HCT116 (cell line): Measurements from ENCODE around the gene STAG1.

Experiments used
- EGR1 ChIP-seq: IDR thresholded peaks from 2 replicates; pipeline ENCODE4 v1.6.1; 2012; ENCODE audit warnings: low read depth
- ELF1 ChIP-seq: IDR thresholded peaks from 2 replicates; pipeline ENCODE4 v1.6.1; 2012; ENCODE audit warnings: low read depth, borderline replicate concordance
- EZH2 ChIP-seq: fragments of 200-600 bp; sonication (generic); IDR thresholded peaks from 2 replicates; pipeline ENCODE4 v1.6.1; 2017; ENCODE audit warnings: antibody characterized with exemption, mixed run types
- EZH2phosphoT487 ChIP-seq: fragments of 200-600 bp; IDR thresholded peaks from 2 replicates; pipeline ENCODE4 v1.6.1; 2018; ENCODE audit warnings: antibody characterized with exemption, borderline replicate concordance
- POLR2A ChIP-seq: IDR thresholded peaks from 2 replicates; pipeline ENCODE4 v1.7.0; 2011; ENCODE audit warnings: borderline replicate concordance; ENCODE audit not compliant: insufficient read depth, insufficient read length; ENCODE audit errors: extremely low read depth
- POLR2AphosphoS5 ChIP-seq: IDR thresholded peaks from 2 replicates; pipeline ENCODE4 v1.6.1; 2011; ENCODE audit warnings: mild to moderate bottlenecking, low read depth, low read length, moderate library complexity
- RAD21 ChIP-seq: IDR thresholded peaks from 2 replicates; pipeline ENCODE4 v1.6.1; 2012; ENCODE audit warnings: low read depth, mild to moderate bottlenecking
- REST ChIP-seq: IDR thresholded peaks from 2 replicates; pipeline ENCODE4 v1.6.1; 2012; ENCODE audit warnings: low read depth
- SIN3A ChIP-seq: IDR thresholded peaks from 2 replicates; pipeline ENCODE4 v1.6.1; 2012; ENCODE audit warnings: low read depth
- SRF ChIP-seq: IDR thresholded peaks from 2 replicates; pipeline ENCODE4 v1.6.1; 2012; ENCODE audit warnings: low read depth
- YY1 ChIP-seq: IDR thresholded peaks from 2 replicates; pipeline ENCODE4 v1.6.1; 2011; ENCODE audit warnings: low read length, low read depth, moderate library complexity, mild to moderate bottlenecking; ENCODE audit not compliant: insufficient replicate concordance; ENCODE audit errors: extremely low read depth
- ZNF274 ChIP-seq: fragments of 200-500 bp; sonication (Bioruptor generic); IDR thresholded peaks from 2 replicates; pipeline ENCODE4 v1.6.1; 2014; ENCODE audit warnings: mild to moderate bottlenecking, low read depth, low read length, inconsistent platforms
- TF ChIP-seq, protein P1 (sequence below), 3 experiments: fragments of 200-600 bp in 1 of 3; sonication (generic) in 1 of 3; IDR thresholded peaks in 2 of 3; conservative IDR thresholded peaks in 1 of 3; 2 replicates each; pipeline ENCODE4 v1.5.1; 2012 to 2017; ENCODE audit warnings: low read depth in 2 of 3, low read length in 2 of 3, antibody characterized with exemption in 1 of 3, borderline replicate concordance in 1 of 3, control low read depth in 1 of 3, mild to moderate bottlenecking in 1 of 3, mixed read lengths in 1 of 3, mixed run types in 1 of 3, moderate library complexity in 1 of 3; ENCODE audit not compliant: insufficient read depth in 1 of 3
- TF ChIP-seq, protein P2 (sequence below): IDR thresholded peaks from 2 replicates; pipeline ENCODE4 v1.6.1; 2012

GRCh38 chr3:136427236-136427635, 324.9 kb downstream of the STAG1 start:
- TF ChIP-seq YY1 (no peak), POLR2AphosphoS5 (no peak), SRF (no peak), SIN3A (no peak), ZNF274 (no peak), EZH2 (no peak), REST (no peak), ELF1 (no peak), POLR2A (no peak), EZH2phosphoT487 (no peak), EGR1 (no peak), RAD21 (no peak)
- TF ChIP-seq, protein P1, sequence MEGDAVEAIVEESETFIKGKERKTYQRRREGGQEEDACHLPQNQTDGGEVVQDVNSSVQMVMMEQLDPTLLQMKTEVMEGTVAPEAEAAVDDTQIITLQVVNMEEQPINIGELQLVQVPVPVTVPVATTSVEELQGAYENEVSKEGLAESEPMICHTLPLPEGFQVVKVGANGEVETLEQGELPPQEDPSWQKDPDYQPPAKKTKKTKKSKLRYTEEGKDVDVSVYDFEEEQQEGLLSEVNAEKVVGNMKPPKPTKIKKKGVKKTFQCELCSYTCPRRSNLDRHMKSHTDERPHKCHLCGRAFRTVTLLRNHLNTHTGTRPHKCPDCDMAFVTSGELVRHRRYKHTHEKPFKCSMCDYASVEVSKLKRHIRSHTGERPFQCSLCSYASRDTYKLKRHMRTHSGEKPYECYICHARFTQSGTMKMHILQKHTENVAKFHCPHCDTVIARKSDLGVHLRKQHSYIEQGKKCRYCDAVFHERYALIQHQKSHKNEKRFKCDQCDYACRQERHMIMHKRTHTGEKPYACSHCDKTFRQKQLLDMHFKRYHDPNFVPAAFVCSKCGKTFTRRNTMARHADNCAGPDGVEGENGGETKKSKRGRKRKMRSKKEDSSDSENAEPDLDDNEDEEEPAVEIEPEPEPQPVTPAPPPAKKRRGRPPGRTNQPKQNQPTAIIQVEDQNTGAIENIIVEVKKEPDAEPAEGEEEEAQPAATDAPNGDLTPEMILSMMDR (IDR thresholded peaks at IDR 0.05 in 2 of 3, conservative IDR thresholded peaks at IDR 0.05 in 1 of 3; ENCODE audit: borderline replicate concordance in 1 of 3, insufficient read depth in 1 of 3, low read depth in 2 of 3, low read length in 2 of 3), result no peak
- TF ChIP-seq, protein P2, sequence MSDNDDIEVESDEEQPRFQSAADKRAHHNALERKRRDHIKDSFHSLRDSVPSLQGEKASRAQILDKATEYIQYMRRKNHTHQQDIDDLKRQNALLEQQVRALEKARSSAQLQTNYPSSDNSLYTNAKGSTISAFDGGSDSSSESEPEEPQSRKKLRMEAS, result no peak
